Measurements from ENCODE around the gene ARID2.

GRCh38 chr12:45828402-45828801 is 98.9 kb downstream of the ARID2 start:
- TF ChIP-seq CTCF (IDR thresholded peaks at IDR 0.05), result no peak
- TF ChIP-seq EZH2 (IDR thresholded peaks at IDR 0.05; ENCODE audit: borderline replicate concordance, insufficient read depth, low read depth, low read length, poor library complexity, severe bottlenecking), result no peak

All from B cell (primary cell).